Breast epithelium (tissue), 4 donors: ENCODE data around the gene CDH10. TPM values are rescaled to one million over a fixed set of nuclear protein-coding genes. Genes with fewer than 3 reads are reported as not detected.
A peak's percentile ranks its signal among the peaks of the same experiment; 100 is the strongest.

Source experiments
- DNase-seq, 2 donors: peaks; one replicate each; pipeline ENCODE4 v3.0.0-alpha.2; 2019; ENCODE audit warnings: low spot score in 2 of 2
- H3K27ac ChIP-seq, 2 donors: fragments of 200-600 bp; sonication (generic) in 1 of 2; one replicate each; pipeline ENCODE4 v1.5.1; 2016 to 2019; ENCODE audit warnings: mild to moderate bottlenecking in 1 of 2
- H3K27me3 ChIP-seq, 2 donors: fragments of 200-600 bp; sonication (generic) in 1 of 2; one replicate each; pipeline versions ENCODE4 v1.5.1 to v1.6.0; 2017 to 2019; ENCODE audit warnings: control low read depth in 1 of 2, mild to moderate bottlenecking in 1 of 2
- H3K36me3 ChIP-seq: fragments of 200-600 bp; one replicate; pipeline ENCODE4 v1.5.1; 2019
- H3K4me1 ChIP-seq, 2 donors: fragments of 200-600 bp; sonication (generic); one replicate each; pipeline ENCODE4 v1.5.1; 2016 to 2019; ENCODE audit warnings: control low read depth in 1 of 2
- H3K4me3 ChIP-seq, 3 donors: fragments of 200-600 bp; sonication (generic); 1 replicate in 2 of 3; 2 replicates in 1 of 3; pipeline ENCODE4 v1.5.1; 2016 to 2019; ENCODE audit warnings: mild to moderate bottlenecking in 3 of 3, moderate library complexity in 2 of 3
- H3K9me3 ChIP-seq, 2 donors: fragments of 200-600 bp; sonication (generic) in 1 of 2; one replicate each; pipeline ENCODE4 v1.5.1; 2016 to 2019; ENCODE audit warnings: control low read depth in 1 of 2
- CTCF ChIP-seq, 3 donors: fragments of 450-650 bp; IDR thresholded peaks; one replicate each; pipeline ENCODE4 v1.5.1; 2016 to 2017; ENCODE audit warnings: antibody characterized with exemption in 3 of 3, mild to moderate bottlenecking in 3 of 3, moderate library complexity in 3 of 3
- POLR2A ChIP-seq: fragments of 450-650 bp; IDR thresholded peaks from one replicate; pipeline ENCODE4 v1.6.1; 2016; ENCODE audit warnings: antibody characterized with exemption, mild to moderate bottlenecking, moderate library complexity
- POLR2AphosphoS5 ChIP-seq, 3 donors: sonication (generic); formaldehyde crosslinking; IDR thresholded peaks; one replicate each; pipeline ENCODE4 v1.6.1; 2017; ENCODE audit warnings: antibody characterized with exemption in 3 of 3
- intact Hi-C: fragments of 100-400 bp; cut with DNase I; formaldehyde crosslinking; loops from one replicate; pipeline ENCODE4 v1.15.1; 2023; ENCODE audit warnings: low total_unique reads
- total RNA-seq, 3 donors: library from RNA; depleted of rRNA; stranded (reverse); fragments of >200 nt; gene quantifications; one replicate each; pipeline ENCODE4 v1.1.0, GENCODE V29; 2016

The CDH10 gene
- total RNA-seq, 3 donors from 2014 or later, result not detected

- TF ChIP-seq POLR2A (no peak), POLR2AphosphoS5 (IDR thresholded peaks at IDR 0.05) (no peak), CTCF (IDR thresholded peaks at IDR 0.05) (no peak)
- no peak for DNase-seq
- H3K36me3 ChIP-seq, result no peaks in the 10 kb centered on the region
- no peak overlapping the region for H3K4me3 ChIP-seq
- no peaks in the 10 kb centered on the region for H3K9me3 ChIP-seq
- H3K27ac ChIP-seq, result no peak overlapping the region
- no peaks in the 10 kb centered on the region for H3K4me1 ChIP-seq
- intact Hi-C loops, result no loop called here
- peaks cover 0 to 21% of the 10 kb centered on the region in 2 donors for H3K27me3 ChIP-seq
These were observed 2.1 kb upstream of the CDH10 start for GRCh38 chr5:24646915-24647314.

- H3K9me3 ChIP-seq, result no peaks in the 10 kb centered on the region
- H3K36me3 ChIP-seq, result no peaks in the 10 kb centered on the region
- H3K4me3 ChIP-seq, result no peak overlapping the region
- intact Hi-C loops, result no loop called here
- H3K4me1 ChIP-seq, result no peaks in the 10 kb centered on the region
- no peak overlapping the region for H3K27ac ChIP-seq
- TF ChIP-seq POLR2A (no peak), CTCF (IDR thresholded peaks at IDR 0.05) (no peak), POLR2AphosphoS5 (IDR thresholded peaks at IDR 0.05) (no peak)
- H3K27me3 ChIP-seq, result peaks cover 0 to 21% of the 10 kb centered on the region in 2 donors
- DNase-seq, result no peak
These were observed 705 bp upstream of the CDH10 start for GRCh38 chr5:24645483-24645882.

GRCh38 chr5:24643880-24644279, 898 bp downstream of the CDH10 start:
- intact Hi-C loops, result no loop called here
- Histone ChIP-seq H3K4me3 (no peak overlapping the region), H3K9me3 (no peaks in the 10 kb centered on the region), H3K27ac (no peak overlapping the region), H3K36me3 (no peaks in the 10 kb centered on the region), H3K27me3 (peaks cover 0 to 21% of the 10 kb centered on the region in 2 donors), H3K4me1 (no peaks in the 10 kb centered on the region)
- no peak for DNase-seq
- TF ChIP-seq POLR2AphosphoS5 (IDR thresholded peaks at IDR 0.05) (no peak), POLR2A (no peak), CTCF (IDR thresholded peaks at IDR 0.05) (no peak)

- H3K27me3 ChIP-seq, result peaks cover 0 to 21% of the 10 kb centered on the region in 2 donors
- no peak for DNase-seq
- no peaks in the 10 kb centered on the region for H3K36me3 ChIP-seq
- no peak overlapping the region for H3K4me3 ChIP-seq
- no peaks in the 10 kb centered on the region for H3K9me3 ChIP-seq
- TF ChIP-seq POLR2AphosphoS5 (IDR thresholded peaks at IDR 0.05), result no peak
- TF ChIP-seq CTCF (IDR thresholded peaks at IDR 0.05), result no peak
- H3K27ac ChIP-seq, result no peak overlapping the region
- H3K4me1 ChIP-seq, result no peaks in the 10 kb centered on the region
- intact Hi-C loops, result no loop called here
These were observed 1.6 kb downstream of the CDH10 start for GRCh38 chr5:24643156-24643555.

GRCh38 chr5:24642022-24642421, 2.8 kb downstream of the CDH10 start:
- TF ChIP-seq CTCF (IDR thresholded peaks at IDR 0.05), result peak in 1 of 3 donors; percentile 25
- no peak for TF ChIP-seq POLR2A
- TF ChIP-seq POLR2AphosphoS5 (IDR thresholded peaks at IDR 0.05), result no peak
- H3K4me1 ChIP-seq, result no peaks in the 10 kb centered on the region
- no peaks in the 10 kb centered on the region for H3K9me3 ChIP-seq
- intact Hi-C loops, result no loop called here
- peaks cover 0 to 21% of the 10 kb centered on the region in 2 donors for H3K27me3 ChIP-seq
- no peak overlapping the region for H3K4me3 ChIP-seq
- no peak for DNase-seq
- H3K27ac ChIP-seq, result no peak overlapping the region
- H3K36me3 ChIP-seq, result no peaks in the 10 kb centered on the region
